ENCODE results near the gene RBM38.

RBM38 gene

DNA sequence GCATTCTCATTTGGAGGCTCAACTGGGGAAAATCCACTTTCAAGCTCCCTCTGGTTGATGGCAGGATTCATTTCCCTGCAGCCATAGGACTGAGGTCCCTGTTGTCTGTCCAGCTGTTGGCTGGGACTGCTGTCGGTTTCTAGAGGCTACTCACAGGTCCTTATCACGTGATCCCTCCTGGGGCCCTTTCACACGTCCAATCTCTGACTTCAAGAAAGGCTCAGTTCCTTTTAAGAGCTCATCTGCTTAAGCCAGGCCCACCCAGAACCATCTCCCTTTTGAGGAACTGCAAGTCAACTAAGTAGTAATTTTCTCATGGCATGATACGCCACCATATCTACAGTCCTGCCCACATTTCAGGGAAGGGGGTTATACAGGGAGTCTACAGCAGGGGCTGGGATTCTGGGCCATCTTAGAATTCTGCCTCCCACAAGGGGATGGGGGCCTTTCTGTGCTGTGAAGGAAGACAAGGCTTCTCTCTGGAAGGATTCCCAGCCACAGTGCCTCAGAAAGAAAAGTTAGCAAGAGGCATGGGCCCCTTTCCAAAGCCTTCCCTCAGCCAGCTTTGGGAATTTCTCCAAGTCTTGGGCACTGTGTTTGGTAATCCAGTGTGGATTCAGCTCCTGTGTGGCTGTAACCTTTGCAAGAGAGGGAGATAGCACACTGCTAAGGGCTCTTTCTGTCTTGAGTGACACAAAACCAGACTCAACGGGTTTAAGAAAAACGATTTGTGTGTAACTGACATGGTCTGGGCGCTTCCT lies 67.4 kb downstream of the RBM38 start:
- DNase-seq (ENCODE audit: low spot score), result no peak
- TF ChIP-seq CTCF (IDR thresholded peaks at IDR 0.05; ENCODE audit: extremely low read depth, missing control alignments), result no peak

All from GM20000 (cell line).